Measurements from ENCODE around the gene ZDHHC24. TPM values are rescaled to one million over a fixed set of nuclear protein-coding genes. Genes with fewer than 3 reads are reported as not detected.

Gene ZDHHC24
- total RNA-seq, 1 experiment from 2014 or later, result 29.5 TPM

DNA sequence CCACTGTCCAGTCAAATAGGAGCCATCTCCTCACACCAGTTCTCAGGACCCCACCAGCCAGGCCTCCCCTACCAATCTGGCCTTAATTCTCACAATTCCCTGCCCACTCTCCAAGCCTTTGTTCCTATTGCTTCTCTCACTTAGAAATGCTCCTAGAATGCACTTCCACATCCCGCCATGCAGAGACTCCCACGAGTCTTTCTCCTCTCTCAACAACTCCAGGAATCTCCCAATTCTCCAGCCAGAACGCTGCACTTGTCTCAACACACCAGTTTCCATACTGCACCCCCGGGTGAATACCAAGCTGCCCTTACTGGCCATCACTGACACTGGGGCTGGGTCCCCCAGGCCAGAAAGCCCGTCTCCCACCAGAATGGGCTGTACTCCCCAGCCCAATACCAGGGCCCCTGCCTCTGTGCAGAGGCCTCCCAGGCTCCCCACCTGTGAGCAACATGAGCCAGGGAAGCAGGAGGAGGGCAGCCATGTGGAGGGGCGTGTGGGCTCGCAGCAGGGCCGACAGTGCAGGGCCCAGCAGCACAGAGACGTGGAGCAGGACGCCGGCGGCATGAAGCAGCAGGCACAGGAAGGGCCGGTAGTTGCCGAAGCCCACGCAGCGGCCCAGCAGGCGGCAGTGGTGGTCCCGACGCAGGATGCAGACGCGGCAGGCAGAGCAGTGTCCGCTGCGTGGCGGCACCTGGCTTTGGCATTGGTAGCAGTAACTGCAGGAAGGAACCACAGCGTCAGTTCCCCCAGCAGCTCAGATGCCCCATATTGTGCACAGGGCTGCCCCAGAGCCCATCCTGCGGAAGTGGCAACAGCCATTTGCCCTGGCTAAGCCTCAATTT lies 2.4 kb downstream of the ZDHHC24 start:
- ChIA-PET POLR2A (no interaction called here), CTCF (interaction anchor here (0.5 kb wide), 1 partner anchor 117 kb away, joined by 3 read pairs; no protein-coding TSS in a partner anchor)
- Histone ChIP-seq H3K4me1 (ENCODE audit: control insufficient read depth, insufficient read depth, low read length) (peaks cover 9% of the 10 kb centered on the region), H3K36me3 (ENCODE audit: control insufficient read depth, insufficient read depth, low read length) (peaks cover 2% of the 10 kb centered on the region; the same call in 1 of the 2 replicates), H3K27me3 (ENCODE audit: control insufficient read depth, insufficient read depth, low read length) (no peaks in the 10 kb centered on the region), H3K9me3 (ENCODE audit: control insufficient read depth, insufficient read depth, low read depth, low read length) (no peaks in the 10 kb centered on the region), H3K27ac (ENCODE audit: low read length) (no peak overlapping the region), H3K4me3 (ENCODE audit: low read depth in 2 of 2, low read length in 2 of 2) (no peak overlapping the region)
- intact Hi-C loops (cut with micrococcal nuclease; ENCODE audit: unreplicated experiment), result no loop called here
- DNase-seq (ENCODE audit: low read depth, low spot score) (no peak), ATAC-seq (no peak)
- no TSS peak for BruUV-seq (replicated peaks)
- in situ Hi-C loops (cut with HindIII; ENCODE audit: low pct_unique_long_range_greater_than_20kb, low sequenced_read_pairs), result no loop called here
- no peak; the same call in 1 of the 2 replicates for TF ChIP-seq POLR2AphosphoS5 (IDR thresholded peaks at IDR 0.05; ENCODE audit: low read depth, low read length)
- TF ChIP-seq, protein P1, sequence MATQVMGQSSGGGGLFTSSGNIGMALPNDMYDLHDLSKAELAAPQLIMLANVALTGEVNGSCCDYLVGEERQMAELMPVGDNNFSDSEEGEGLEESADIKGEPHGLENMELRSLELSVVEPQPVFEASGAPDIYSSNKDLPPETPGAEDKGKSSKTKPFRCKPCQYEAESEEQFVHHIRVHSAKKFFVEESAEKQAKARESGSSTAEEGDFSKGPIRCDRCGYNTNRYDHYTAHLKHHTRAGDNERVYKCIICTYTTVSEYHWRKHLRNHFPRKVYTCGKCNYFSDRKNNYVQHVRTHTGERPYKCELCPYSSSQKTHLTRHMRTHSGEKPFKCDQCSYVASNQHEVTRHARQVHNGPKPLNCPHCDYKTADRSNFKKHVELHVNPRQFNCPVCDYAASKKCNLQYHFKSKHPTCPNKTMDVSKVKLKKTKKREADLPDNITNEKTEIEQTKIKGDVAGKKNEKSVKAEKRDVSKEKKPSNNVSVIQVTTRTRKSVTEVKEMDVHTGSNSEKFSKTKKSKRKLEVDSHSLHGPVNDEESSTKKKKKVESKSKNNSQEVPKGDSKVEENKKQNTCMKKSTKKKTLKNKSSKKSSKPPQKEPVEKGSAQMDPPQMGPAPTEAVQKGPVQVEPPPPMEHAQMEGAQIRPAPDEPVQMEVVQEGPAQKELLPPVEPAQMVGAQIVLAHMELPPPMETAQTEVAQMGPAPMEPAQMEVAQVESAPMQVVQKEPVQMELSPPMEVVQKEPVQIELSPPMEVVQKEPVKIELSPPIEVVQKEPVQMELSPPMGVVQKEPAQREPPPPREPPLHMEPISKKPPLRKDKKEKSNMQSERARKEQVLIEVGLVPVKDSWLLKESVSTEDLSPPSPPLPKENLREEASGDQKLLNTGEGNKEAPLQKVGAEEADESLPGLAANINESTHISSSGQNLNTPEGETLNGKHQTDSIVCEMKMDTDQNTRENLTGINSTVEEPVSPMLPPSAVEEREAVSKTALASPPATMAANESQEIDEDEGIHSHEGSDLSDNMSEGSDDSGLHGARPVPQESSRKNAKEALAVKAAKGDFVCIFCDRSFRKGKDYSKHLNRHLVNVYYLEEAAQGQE (IDR thresholded peaks at IDR 0.05; ENCODE audit: insufficient read depth in 1 of 2, low read depth in 2 of 2, low read length in 1 of 2), result no peak
- TF ChIP-seq TCF7L2 (IDR thresholded peaks at IDR 0.05; ENCODE audit: low read depth, low read length), result no peak
- no peak for TF ChIP-seq SIN3A (IDR thresholded peaks at IDR 0.05; ENCODE audit: borderline replicate concordance, insufficient read depth, low read depth, low read length)
- TF ChIP-seq, protein P2, sequence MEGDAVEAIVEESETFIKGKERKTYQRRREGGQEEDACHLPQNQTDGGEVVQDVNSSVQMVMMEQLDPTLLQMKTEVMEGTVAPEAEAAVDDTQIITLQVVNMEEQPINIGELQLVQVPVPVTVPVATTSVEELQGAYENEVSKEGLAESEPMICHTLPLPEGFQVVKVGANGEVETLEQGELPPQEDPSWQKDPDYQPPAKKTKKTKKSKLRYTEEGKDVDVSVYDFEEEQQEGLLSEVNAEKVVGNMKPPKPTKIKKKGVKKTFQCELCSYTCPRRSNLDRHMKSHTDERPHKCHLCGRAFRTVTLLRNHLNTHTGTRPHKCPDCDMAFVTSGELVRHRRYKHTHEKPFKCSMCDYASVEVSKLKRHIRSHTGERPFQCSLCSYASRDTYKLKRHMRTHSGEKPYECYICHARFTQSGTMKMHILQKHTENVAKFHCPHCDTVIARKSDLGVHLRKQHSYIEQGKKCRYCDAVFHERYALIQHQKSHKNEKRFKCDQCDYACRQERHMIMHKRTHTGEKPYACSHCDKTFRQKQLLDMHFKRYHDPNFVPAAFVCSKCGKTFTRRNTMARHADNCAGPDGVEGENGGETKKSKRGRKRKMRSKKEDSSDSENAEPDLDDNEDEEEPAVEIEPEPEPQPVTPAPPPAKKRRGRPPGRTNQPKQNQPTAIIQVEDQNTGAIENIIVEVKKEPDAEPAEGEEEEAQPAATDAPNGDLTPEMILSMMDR (IDR thresholded peaks at IDR 0.05), result no peak

DNA sequence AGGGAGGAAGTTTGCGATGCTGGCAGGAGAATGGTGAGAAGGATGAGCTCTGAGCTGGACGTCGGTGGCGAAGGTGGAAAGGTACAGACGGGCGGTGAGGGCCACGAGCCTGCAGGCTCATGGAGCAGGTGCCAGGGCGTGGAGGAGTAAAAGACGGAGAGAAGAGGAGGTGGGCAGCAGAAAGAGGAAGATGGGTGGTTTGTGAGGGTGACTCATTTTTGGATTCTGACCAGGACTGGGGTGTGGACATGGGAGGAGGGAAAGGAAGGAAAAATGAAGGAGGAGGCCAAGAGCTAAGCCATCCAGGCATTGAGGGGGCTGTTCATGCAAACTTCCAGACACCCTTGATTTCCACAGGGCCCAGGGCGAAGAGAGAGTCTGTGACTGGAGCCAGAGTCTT lies 3.5 kb downstream of the ZDHHC24 start:
- Histone ChIP-seq H3K9me3 (ENCODE audit: control insufficient read depth, insufficient read depth, low read depth, low read length) (no peaks in the 10 kb centered on the region), H3K36me3 (ENCODE audit: control insufficient read depth, insufficient read depth, low read length) (peaks cover 2% of the 10 kb centered on the region; the same call in 1 of the 2 replicates), H3K27ac (ENCODE audit: low read length) (no peak overlapping the region), H3K27me3 (ENCODE audit: control insufficient read depth, insufficient read depth, low read length) (no peaks in the 10 kb centered on the region), H3K4me1 (ENCODE audit: control insufficient read depth, insufficient read depth, low read length) (peaks cover 7% of the 10 kb centered on the region), H3K4me3 (ENCODE audit: low read depth in 2 of 2, low read length in 2 of 2) (no peak overlapping the region)
- intact Hi-C loops (cut with micrococcal nuclease; ENCODE audit: unreplicated experiment) (no loop called here), in situ Hi-C loops (cut with HindIII; ENCODE audit: low pct_unique_long_range_greater_than_20kb, low sequenced_read_pairs) (no loop called here)
- TF ChIP-seq SIN3A (IDR thresholded peaks at IDR 0.05; ENCODE audit: borderline replicate concordance, insufficient read depth, low read depth, low read length) (no peak), POLR2AphosphoS5 (IDR thresholded peaks at IDR 0.05; ENCODE audit: low read depth, low read length) (no peak), TCF7L2 (IDR thresholded peaks at IDR 0.05; ENCODE audit: low read depth, low read length) (no peak)
- TF ChIP-seq, protein P2 (IDR thresholded peaks at IDR 0.05), result no peak
- TF ChIP-seq, protein P1 (IDR thresholded peaks at IDR 0.05; ENCODE audit: insufficient read depth in 1 of 2, low read depth in 2 of 2, low read length in 1 of 2), result no peak
- CTCF ChIA-PET, result no interaction called here
- DNase-seq (ENCODE audit: low read depth, low spot score) (no peak), ATAC-seq (no peak)
- no TSS peak for BruUV-seq (replicated peaks)
- POLR2A ChIA-PET, result no interaction called here

Measured in Panc1 (cell line).